A549 treated with Mapracorat at 1 μM for 4 hours (cell line): Measurements from ENCODE around the gene STMND1. TPM values are rescaled to one million over a fixed set of nuclear protein-coding genes. Genes with fewer than 3 reads are reported as not detected.

Experiments used
- total RNA-seq: library from RNA; stranded (reverse); fragments of 200-300 nt; extraction: Qiagen RNA extraction; gene quantifications from 5 replicates; pipeline ENCODE4 v1.2.3, GENCODE V29; 2022

Gene STMND1
- total RNA-seq: not detected in 5 replicates

GRCh38 chr6:17101422-17102257 lies at the start of gene STMND1:
Gene STMND1 (plus strand): TSS chr6:17102050. CDS start chr6:17102258, 208 bp downstream.

Other genes starting within 250 kb of the STMND1 start
- gene RBM24, start 179.3 kb downstream of the STMND1 start, total RNA-seq: 6.4 to 8.7 TPM (median 6.6 TPM) in 5 replicates